Upper lobe of left lung (tissue), 4 donors: Measurements from ENCODE around the gene TMEM150A.

Experiments
- POLR2A ChIP-seq, 4 donors: fragments of 450-650 bp; IDR thresholded peaks; one replicate each; pipeline ENCODE4 v1.5.1; 2016 to 2017; ENCODE audit warnings: antibody characterized with exemption in 4 of 4, mild to moderate bottlenecking in 2 of 4
- POLR2AphosphoS5 ChIP-seq, 2 donors: sonication (generic); formaldehyde crosslinking; IDR thresholded peaks; one replicate each; pipeline ENCODE4 v1.5.1; 2017; ENCODE audit warnings: antibody characterized with exemption in 2 of 2
- TF ChIP-seq, protein P1 (sequence below), 6 experiments: fragments of 450-650 bp in 4 of 6; fragments of 200-600 bp in 2 of 6; sonication (generic) in 2 of 6; IDR thresholded peaks; one replicate each; pipeline ENCODE4 v1.5.1; 2016 to 2019; ENCODE audit warnings: antibody characterized with exemption in 6 of 6

DNA sequence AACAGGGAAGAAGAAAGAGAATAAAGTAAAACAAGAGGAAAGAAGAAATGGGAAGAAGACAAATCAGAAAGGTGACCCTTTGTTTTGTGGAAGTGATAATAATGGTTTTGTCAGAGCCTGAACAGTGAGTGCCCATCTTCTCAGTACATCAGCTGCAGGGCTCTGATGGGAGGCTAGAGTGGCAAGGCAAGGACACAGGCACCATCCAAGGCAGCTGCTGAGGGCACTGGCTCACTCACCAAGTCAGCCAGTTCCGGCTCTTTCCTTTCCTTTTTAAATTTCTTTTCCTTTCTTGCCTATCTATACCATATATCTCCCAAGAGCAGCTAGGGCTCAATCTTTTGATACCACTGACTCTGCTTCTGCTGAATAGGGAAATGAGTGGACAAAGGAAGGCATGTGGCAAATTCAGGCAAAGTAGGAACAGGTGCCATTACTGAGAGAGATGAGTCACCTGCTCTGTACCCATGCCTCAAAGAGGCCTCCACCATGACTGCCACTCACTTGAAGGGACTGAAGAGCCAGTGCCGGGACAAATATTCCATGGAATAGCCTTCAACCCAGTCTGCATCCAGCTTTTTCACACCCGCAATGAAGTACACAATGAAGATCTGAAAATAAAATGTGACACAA, 47.4 kb downstream of the TMEM150A start:
- TF ChIP-seq POLR2AphosphoS5 (IDR thresholded peaks at IDR 0.05) (no peak), POLR2A (IDR thresholded peaks at IDR 0.05) (no peak)
- TF ChIP-seq, protein P1, sequence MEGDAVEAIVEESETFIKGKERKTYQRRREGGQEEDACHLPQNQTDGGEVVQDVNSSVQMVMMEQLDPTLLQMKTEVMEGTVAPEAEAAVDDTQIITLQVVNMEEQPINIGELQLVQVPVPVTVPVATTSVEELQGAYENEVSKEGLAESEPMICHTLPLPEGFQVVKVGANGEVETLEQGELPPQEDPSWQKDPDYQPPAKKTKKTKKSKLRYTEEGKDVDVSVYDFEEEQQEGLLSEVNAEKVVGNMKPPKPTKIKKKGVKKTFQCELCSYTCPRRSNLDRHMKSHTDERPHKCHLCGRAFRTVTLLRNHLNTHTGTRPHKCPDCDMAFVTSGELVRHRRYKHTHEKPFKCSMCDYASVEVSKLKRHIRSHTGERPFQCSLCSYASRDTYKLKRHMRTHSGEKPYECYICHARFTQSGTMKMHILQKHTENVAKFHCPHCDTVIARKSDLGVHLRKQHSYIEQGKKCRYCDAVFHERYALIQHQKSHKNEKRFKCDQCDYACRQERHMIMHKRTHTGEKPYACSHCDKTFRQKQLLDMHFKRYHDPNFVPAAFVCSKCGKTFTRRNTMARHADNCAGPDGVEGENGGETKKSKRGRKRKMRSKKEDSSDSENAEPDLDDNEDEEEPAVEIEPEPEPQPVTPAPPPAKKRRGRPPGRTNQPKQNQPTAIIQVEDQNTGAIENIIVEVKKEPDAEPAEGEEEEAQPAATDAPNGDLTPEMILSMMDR (IDR thresholded peaks at IDR 0.05) = no peak
